Muscle layer of duodenum (tissue), 2 donors: ENCODE results near the gene ATXN3.
A peak's percentile ranks its signal among the peaks of the same experiment; 100 is the strongest.
"Not testable (repeated sequence)": the region's sequence is repeated elsewhere in the genome, so short reads cannot be mapped to it uniquely, and the experiment has no call there.

ENCODE experiments used
- H3K27ac ChIP-seq: one replicate; pipeline ENCODE4 v1.7.0; 2013; ENCODE audit warnings: mild to moderate bottlenecking, low read length
- H3K27me3 ChIP-seq: one replicate; pipeline ENCODE4 v1.7.0; 2013; ENCODE audit warnings: low read depth, mild to moderate bottlenecking, control low read depth, low read length
- H3K36me3 ChIP-seq, 2 donors: one replicate each; pipeline ENCODE4 v1.7.0; 2013; ENCODE audit warnings: low read length in 2 of 2, control low read depth in 1 of 2, mild to moderate bottlenecking in 1 of 2; ENCODE audit not compliant: insufficient read depth in 2 of 2, control insufficient read depth in 1 of 2
- H3K4me1 ChIP-seq, 2 donors: one replicate each; pipeline ENCODE4 v1.7.0; 2013; ENCODE audit warnings: low read length in 2 of 2, mild to moderate bottlenecking in 2 of 2, control low read depth in 1 of 2, moderate library complexity in 1 of 2; ENCODE audit not compliant: insufficient read depth in 2 of 2, control insufficient read depth in 1 of 2
- H3K4me3 ChIP-seq, 2 donors: one replicate each; pipeline ENCODE4 v1.7.0; 2013; ENCODE audit warnings: low read length in 2 of 2, low read depth in 1 of 2, mild to moderate bottlenecking in 1 of 2
- H3K9me3 ChIP-seq, 2 donors: one replicate each; pipeline ENCODE4 v1.7.0; 2013; ENCODE audit warnings: low read length in 2 of 2, control low read depth in 1 of 2, mild to moderate bottlenecking in 1 of 2; ENCODE audit not compliant: control insufficient read depth in 1 of 2
- donor health status: healthy.

Gene ATXN3

DNA sequence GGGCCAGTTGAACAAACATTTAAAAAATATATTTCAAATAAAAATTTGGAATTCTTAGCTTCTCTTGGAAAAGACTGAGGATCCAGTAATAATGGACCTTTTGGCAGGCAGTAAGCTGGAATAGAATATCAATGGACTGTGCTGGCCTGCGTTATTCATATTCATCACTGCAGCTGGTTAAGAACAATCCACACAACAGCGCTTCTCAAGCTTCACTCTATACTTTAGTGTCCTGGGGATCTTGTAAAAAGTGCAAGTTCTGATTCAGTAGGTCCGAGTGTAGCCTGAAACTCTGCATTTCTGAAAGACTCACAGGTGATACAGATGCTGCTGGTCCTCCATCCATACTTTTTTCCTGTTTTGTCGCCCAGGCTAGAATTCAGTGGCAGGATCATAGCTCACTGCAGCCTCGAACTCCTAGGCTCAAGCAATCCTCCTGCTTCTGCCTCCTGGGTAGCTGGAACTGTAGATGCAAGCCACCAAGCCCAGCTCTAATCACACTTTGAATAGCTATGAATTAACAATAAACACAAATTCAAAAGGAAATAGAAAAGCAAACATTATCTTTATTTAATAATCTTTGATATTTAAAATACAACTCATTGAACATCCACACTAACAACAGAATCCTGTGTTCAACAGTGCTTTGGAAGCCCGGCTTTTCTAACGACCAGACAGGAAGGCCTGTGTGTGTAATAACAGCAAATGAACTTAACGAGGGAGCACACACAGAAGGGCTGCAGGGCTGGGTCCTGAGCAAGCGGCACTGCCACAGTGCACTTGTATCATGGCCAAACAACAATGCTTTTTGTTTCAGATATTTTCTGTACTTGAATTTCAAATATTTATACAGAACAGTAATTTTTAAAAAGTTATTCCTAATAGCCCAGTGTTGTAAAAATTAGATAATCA, 48.1 kb downstream of the ATXN3 start:
- Histone ChIP-seq H3K36me3 (peaks cover 0 to 11% of the 10 kb centered on the region in 2 donors), H3K4me3 (no peak overlapping the region), H3K9me3 (no peaks in the 10 kb centered on the region)

DNA sequence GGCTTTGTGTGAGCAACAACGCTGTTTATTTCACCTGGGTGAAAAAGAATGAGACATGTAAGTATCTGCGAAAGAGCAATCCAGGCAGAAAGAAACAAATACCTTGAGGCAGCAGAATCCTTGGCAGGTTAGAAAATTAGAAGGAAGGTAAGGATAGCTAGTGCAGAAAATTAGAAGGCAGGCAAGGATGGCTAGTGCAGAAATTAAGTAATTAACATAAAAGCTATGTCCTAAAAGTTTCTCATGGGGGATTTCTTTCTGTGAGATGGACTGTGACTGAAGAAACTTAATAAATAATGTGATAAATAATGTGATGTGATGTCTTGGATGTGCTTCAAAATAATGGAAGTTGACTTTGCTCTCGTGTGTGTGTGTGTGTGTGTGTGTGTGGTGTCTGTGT, 56.6 kb downstream of the ATXN3 start:
- H3K4me3 ChIP-seq: no peak overlapping the region
- no peaks in the 10 kb centered on the region for H3K27me3 ChIP-seq
- H3K36me3 ChIP-seq: peaks cover 0 to 14% of the 10 kb centered on the region in 2 donors
- H3K27ac ChIP-seq: no peak overlapping the region
- no peaks in the 10 kb centered on the region for H3K9me3 ChIP-seq
- no peaks in the 10 kb centered on the region for H3K4me1 ChIP-seq

More for the DNA sequence above, 48.1 kb downstream of the ATXN3 start:
- H3K27me3 ChIP-seq: no peaks in the 10 kb centered on the region
- no peak overlapping the region for H3K27ac ChIP-seq
- no peaks in the 10 kb centered on the region for H3K4me1 ChIP-seq

GRCh38 chr14:92049221-92049620, 57.2 kb downstream of the ATXN3 start:
- H3K36me3 ChIP-seq: peaks cover 0 to 14% of the 10 kb centered on the region in 2 donors
- H3K27ac ChIP-seq, H3K27me3 ChIP-seq, H3K4me3 ChIP-seq, H3K4me1 ChIP-seq, H3K9me3 ChIP-seq: not testable (repeated sequence)

- H3K9me3 ChIP-seq, H3K27ac ChIP-seq, H3K4me1 ChIP-seq, H3K27me3 ChIP-seq, H3K4me3 ChIP-seq: not testable (repeated sequence)
- peaks cover 0 to 14% of the 10 kb centered on the region in 2 donors for H3K36me3 ChIP-seq
These were observed 60.5 kb downstream of the ATXN3 start for GRCh38 chr14:92045904-92046303.

DNA sequence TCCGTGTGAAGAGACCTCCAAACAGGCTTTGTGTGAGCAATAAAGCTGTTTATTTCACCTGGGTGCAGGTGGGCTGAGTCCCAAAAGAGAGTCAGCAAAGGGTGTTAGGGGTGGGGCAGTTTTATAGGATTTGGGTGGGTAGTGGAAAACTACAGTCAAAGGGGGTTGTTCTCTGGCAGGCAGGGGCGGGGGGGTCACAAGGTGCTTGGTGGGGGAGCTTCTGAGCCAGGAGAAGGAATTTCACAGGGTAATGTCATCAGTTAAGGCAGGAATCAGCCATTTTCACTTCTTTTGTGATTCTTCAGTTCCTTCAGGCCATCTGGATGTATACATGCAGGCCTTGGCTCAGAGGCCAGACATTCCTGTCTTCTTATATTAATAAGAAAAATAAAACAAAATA, 64.6 kb downstream of the ATXN3 start:
- H3K36me3 ChIP-seq, H3K27ac ChIP-seq, H3K4me3 ChIP-seq, H3K9me3 ChIP-seq, H3K27me3 ChIP-seq: not testable (repeated sequence)
- H3K4me1 ChIP-seq: peaks cover 7 to 23% of the 10 kb centered on the region in 2 donors

- H3K4me1 ChIP-seq: peaks cover 7 to 27% of the 10 kb centered on the region in 2 donors
- H3K27ac ChIP-seq: no peak overlapping the region
- H3K9me3 ChIP-seq: no peaks in the 10 kb centered on the region
- peak overlapping the region; percentile 86 to 94 for H3K4me3 ChIP-seq
- H3K27me3 ChIP-seq: no peaks in the 10 kb centered on the region
- peaks cover 0 to 5% of the 10 kb centered on the region in 2 donors for H3K36me3 ChIP-seq
These were observed 65.2 kb downstream of the ATXN3 start for GRCh38 chr14:92041203-92041602.

GRCh38 chr14:92040431-92041051, 65.8 kb downstream of the ATXN3 start:
- Histone ChIP-seq H3K4me3 (peak overlapping the region; percentile 86 to 94), H3K9me3 (no peaks in the 10 kb centered on the region), H3K36me3 (peaks cover 0 to 5% of the 10 kb centered on the region in 2 donors), H3K27me3 (no peaks in the 10 kb centered on the region), H3K4me1 (peaks cover 7 to 34% of the 10 kb centered on the region in 2 donors), H3K27ac (peak overlapping the region; percentile 100)

DNA sequence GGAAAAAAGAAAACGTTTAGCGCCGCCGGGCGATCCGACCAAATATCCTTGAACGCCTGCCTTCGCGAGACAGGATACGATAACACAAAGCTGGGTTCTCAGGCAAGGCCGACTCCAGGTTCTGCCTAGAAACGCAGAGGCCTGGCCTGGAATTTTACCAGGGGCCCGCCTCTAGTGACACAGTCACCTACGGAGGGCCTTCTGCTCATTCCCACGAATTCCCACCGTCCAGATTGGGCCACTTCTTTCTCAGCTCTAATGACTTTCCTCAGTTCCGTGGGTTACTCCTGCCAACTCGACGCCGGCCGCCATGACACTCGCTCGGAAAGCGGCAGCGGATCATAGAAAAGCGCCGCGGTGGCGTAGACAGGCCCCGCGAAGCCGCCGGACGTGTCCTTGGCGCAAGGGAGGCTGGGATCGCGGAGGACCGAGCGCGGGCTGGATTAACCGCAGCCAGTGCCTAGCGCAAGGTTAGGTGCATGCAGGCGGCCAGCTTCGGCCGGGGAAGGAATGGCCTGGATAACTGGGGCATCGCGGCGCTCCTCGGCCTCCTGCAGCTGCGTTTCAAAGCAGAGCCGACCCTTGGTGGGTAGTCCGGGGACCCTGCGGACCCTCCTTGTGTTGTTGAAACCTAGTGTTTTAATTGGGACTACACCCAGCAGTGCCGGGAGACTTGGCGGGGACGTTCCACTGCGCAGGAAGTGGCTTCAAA, 66.5 kb downstream of the ATXN3 start, which contains the start of gene TRIP11:
Gene TRIP11 (minus strand): TSS at position 341 of the 712 bp plus-strand sequence. CDS start 374 bp downstream, outside the sequence.
- H3K36me3 ChIP-seq: peaks cover 0 to 5% of the 10 kb centered on the region in 2 donors
- H3K4me1 ChIP-seq: peaks cover 7 to 34% of the 10 kb centered on the region in 2 donors
- no peaks in the 10 kb centered on the region for H3K27me3 ChIP-seq
- H3K9me3 ChIP-seq: no peaks in the 10 kb centered on the region
- H3K4me3 ChIP-seq: peak within 1 kb of the TSS; percentile 86 to 94
- peak within 1 kb of the TSS; percentile 100 for H3K27ac ChIP-seq

- peak overlapping the region; percentile 86 to 94 for H3K4me3 ChIP-seq
- peaks cover 0 to 5% of the 10 kb centered on the region in 2 donors for H3K36me3 ChIP-seq
- H3K4me1 ChIP-seq: peaks cover 7 to 34% of the 10 kb centered on the region in 2 donors
- H3K27me3 ChIP-seq: no peaks in the 10 kb centered on the region
- H3K27ac ChIP-seq: peak overlapping the region; percentile 100
- no peaks in the 10 kb centered on the region for H3K9me3 ChIP-seq
These were observed 67.2 kb downstream of the ATXN3 start for GRCh38 chr14:92039063-92039718.

- no peak overlapping the region for H3K27ac ChIP-seq
- H3K4me1 ChIP-seq: peaks cover 7 to 34% of the 10 kb centered on the region in 2 donors
- H3K27me3 ChIP-seq: no peaks in the 10 kb centered on the region
- H3K4me3 ChIP-seq: peak overlapping the region; percentile 45 to 94
- H3K36me3 ChIP-seq: peaks cover 0 to 5% of the 10 kb centered on the region in 2 donors
- no peaks in the 10 kb centered on the region for H3K9me3 ChIP-seq
These were observed 68.4 kb downstream of the ATXN3 start for GRCh38 chr14:92037989-92038388.
